DMS53 (cell line): ENCODE data around the gene TBX19.
A peak's percentile ranks its signal among the peaks of the same experiment; 100 is the strongest.

Source experiments
- DNase-seq: peaks from one replicate; lab custom pipeline; 2025; lab: John Stamatoyannopoulos, UW

The TBX19 gene

GRCh38 chr1:168280296-168280927 is at the start of gene TBX19:
Gene TBX19 (plus strand): TSS chr1:168280877. CDS start chr1:168281091, 214 bp downstream.
- DNase-seq, result no peak

- DNase-seq, result peak; percentile 74
These were observed 45.7 kb upstream of the TBX19 start for GRCh38 chr1:168234846-168235547.

GRCh38 chr1:168235548-168235885 is 45.2 kb upstream of the TBX19 start:
- DNase-seq, result no peak

GRCh38 chr1:168235937-168236336 is 44.7 kb upstream of the TBX19 start:
- no peak for DNase-seq

GRCh38 chr1:168236836-168237611 is 43.7 kb upstream of the TBX19 start:
- DNase-seq, result no peak

- DNase-seq, result no peak
These were observed 37.5 kb upstream of the TBX19 start for GRCh38 chr1:168243198-168243597.

GRCh38 chr1:168243636-168244212 is 37.0 kb upstream of the TBX19 start:
- no peak for DNase-seq

GRCh38 chr1:168245042-168245441 is 35.6 kb upstream of the TBX19 start:
- no peak for DNase-seq

- DNase-seq, result no peak
These were observed 34.2 kb upstream of the TBX19 start for GRCh38 chr1:168246506-168246905.

GRCh38 chr1:168252204-168252733 is 28.4 kb upstream of the TBX19 start:
- DNase-seq, result no peak

- no peak for DNase-seq
These were observed 24.5 kb upstream of the TBX19 start for GRCh38 chr1:168256164-168256563.

- DNase-seq, result no peak
These were observed 23.3 kb upstream of the TBX19 start for GRCh38 chr1:168257397-168257796.

GRCh38 chr1:168259567-168259966 is 21.1 kb upstream of the TBX19 start:
- no peak for DNase-seq

- DNase-seq, result no peak
These were observed 20.3 kb upstream of the TBX19 start for GRCh38 chr1:168260393-168260792.

- no peak for DNase-seq
These were observed 19.3 kb upstream of the TBX19 start for GRCh38 chr1:168261390-168261789.

GRCh38 chr1:168263130-168263529 is 17.5 kb upstream of the TBX19 start:
- DNase-seq, result no peak

- no peak for DNase-seq
These were observed 16.4 kb upstream of the TBX19 start for GRCh38 chr1:168264296-168264695.

- no peak for DNase-seq
These were observed 15.1 kb upstream of the TBX19 start for GRCh38 chr1:168265596-168265995.

- no peak for DNase-seq
These were observed 14.0 kb upstream of the TBX19 start for GRCh38 chr1:168266644-168267186.

GRCh38 chr1:168271636-168272035 is 9.0 kb upstream of the TBX19 start:
- DNase-seq, result no peak

GRCh38 chr1:168273575-168273974 is 7.1 kb upstream of the TBX19 start:
- DNase-seq, result no peak

GRCh38 chr1:168279253-168279652 is 1.4 kb upstream of the TBX19 start:
- no peak for DNase-seq
